HFFc6 (cell line): ENCODE results near the gene SEPTIN8. TPM values are rescaled to one million over a fixed set of nuclear protein-coding genes. Genes with fewer than 3 reads are reported as not detected.
A peak's percentile ranks its signal among the peaks of the same experiment; 100 is the strongest.

ENCODE experiments used
- DNase-seq: peaks from one replicate; pipeline ENCODE4 v3.0.0-alpha.2; 2018
- H3K27ac Mint-ChIP-seq: 2 replicates; pipeline ENCODE4 v1.8.0; 2020; ENCODE audit warnings: mild to moderate bottlenecking, mixed read lengths
- H3K27me3 Mint-ChIP-seq: 2 replicates; pipeline ENCODE4 v1.8.0; 2021; ENCODE audit warnings: mild to moderate bottlenecking, moderate library complexity, mixed read lengths; ENCODE audit not compliant: insufficient read depth
- H3K36me3 Mint-ChIP-seq: 2 replicates; pipeline ENCODE4 v1.8.0; 2021; ENCODE audit warnings: low read depth, mixed read lengths
- H3K4me1 Mint-ChIP-seq: 2 replicates; pipeline ENCODE4 v1.8.0; 2020; ENCODE audit warnings: low read depth, mixed read lengths
- H3K4me3 Mint-ChIP-seq: 2 replicates; pipeline ENCODE4 v1.8.0; 2020; ENCODE audit warnings: mild to moderate bottlenecking, moderate library complexity, mixed read lengths
- H3K9me3 Mint-ChIP-seq: 2 replicates; pipeline ENCODE4 v1.8.0; 2020; ENCODE audit warnings: mild to moderate bottlenecking, mixed read lengths
- total RNA-seq, 6 experiments: library from RNA; stranded (reverse); fragmentation: NEBNext Ultra II Directional; extraction: Animal tissue kit (Norgen Biotek cat#: 25700); gene quantifications; 2 replicates in 1 of 6; 3 replicates in 5 of 6; pipeline ENCODE4 v1.2.3, GENCODE V29; 2021
- TF ChIP-seq, protein P1 (sequence below): fragments of 200-600 bp; sonication (generic); IDR thresholded peaks from 2 replicates; pipeline ENCODE4 v1.5.0; 2021; ENCODE audit warnings: antibody characterized with exemption, mild to moderate bottlenecking

The SEPTIN8 gene
- total RNA-seq, 6 experiments from 2014 or later = 53.9 to 67.1 (median 59.2) TPM

GRCh38 chr5:132749506-132749905 lies 27.5 kb downstream of the SEPTIN8 start:
- Mint-ChIP-seq H3K9me3 (no peaks in the 10 kb centered on the region), H3K36me3 (no peaks in the 10 kb centered on the region), H3K27me3 (peaks cover 28% of the 10 kb centered on the region), H3K27ac (no peak overlapping the region), H3K4me1 (no peaks in the 10 kb centered on the region), H3K4me3 (no peak overlapping the region)
- TF ChIP-seq, protein P1, sequence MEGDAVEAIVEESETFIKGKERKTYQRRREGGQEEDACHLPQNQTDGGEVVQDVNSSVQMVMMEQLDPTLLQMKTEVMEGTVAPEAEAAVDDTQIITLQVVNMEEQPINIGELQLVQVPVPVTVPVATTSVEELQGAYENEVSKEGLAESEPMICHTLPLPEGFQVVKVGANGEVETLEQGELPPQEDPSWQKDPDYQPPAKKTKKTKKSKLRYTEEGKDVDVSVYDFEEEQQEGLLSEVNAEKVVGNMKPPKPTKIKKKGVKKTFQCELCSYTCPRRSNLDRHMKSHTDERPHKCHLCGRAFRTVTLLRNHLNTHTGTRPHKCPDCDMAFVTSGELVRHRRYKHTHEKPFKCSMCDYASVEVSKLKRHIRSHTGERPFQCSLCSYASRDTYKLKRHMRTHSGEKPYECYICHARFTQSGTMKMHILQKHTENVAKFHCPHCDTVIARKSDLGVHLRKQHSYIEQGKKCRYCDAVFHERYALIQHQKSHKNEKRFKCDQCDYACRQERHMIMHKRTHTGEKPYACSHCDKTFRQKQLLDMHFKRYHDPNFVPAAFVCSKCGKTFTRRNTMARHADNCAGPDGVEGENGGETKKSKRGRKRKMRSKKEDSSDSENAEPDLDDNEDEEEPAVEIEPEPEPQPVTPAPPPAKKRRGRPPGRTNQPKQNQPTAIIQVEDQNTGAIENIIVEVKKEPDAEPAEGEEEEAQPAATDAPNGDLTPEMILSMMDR = no peak
- DNase-seq = no peak

GRCh38 chr5:132748522-132749000 lies 28.5 kb downstream of the SEPTIN8 start:
- H3K4me1 Mint-ChIP-seq = no peaks in the 10 kb centered on the region
- no peaks in the 10 kb centered on the region for H3K9me3 Mint-ChIP-seq
- no peak overlapping the region for H3K27ac Mint-ChIP-seq
- H3K4me3 Mint-ChIP-seq = no peak overlapping the region
- peaks cover 28% of the 10 kb centered on the region for H3K27me3 Mint-ChIP-seq
- H3K36me3 Mint-ChIP-seq = no peaks in the 10 kb centered on the region
- TF ChIP-seq, protein P1 = no peak
- DNase-seq = no peak

- peaks cover 29% of the 10 kb centered on the region for H3K27me3 Mint-ChIP-seq
- H3K4me1 Mint-ChIP-seq = no peaks in the 10 kb centered on the region
- peaks cover 4% of the 10 kb centered on the region; the same call in 1 of the 2 replicates for H3K9me3 Mint-ChIP-seq
- TF ChIP-seq, protein P1 = no peak
- no peak overlapping the region for H3K4me3 Mint-ChIP-seq
- H3K27ac Mint-ChIP-seq = no peak overlapping the region
- no peak for DNase-seq
- no peaks in the 10 kb centered on the region for H3K36me3 Mint-ChIP-seq
These were observed 29.2 kb downstream of the SEPTIN8 start for GRCh38 chr5:132747616-132748440.

DNA sequence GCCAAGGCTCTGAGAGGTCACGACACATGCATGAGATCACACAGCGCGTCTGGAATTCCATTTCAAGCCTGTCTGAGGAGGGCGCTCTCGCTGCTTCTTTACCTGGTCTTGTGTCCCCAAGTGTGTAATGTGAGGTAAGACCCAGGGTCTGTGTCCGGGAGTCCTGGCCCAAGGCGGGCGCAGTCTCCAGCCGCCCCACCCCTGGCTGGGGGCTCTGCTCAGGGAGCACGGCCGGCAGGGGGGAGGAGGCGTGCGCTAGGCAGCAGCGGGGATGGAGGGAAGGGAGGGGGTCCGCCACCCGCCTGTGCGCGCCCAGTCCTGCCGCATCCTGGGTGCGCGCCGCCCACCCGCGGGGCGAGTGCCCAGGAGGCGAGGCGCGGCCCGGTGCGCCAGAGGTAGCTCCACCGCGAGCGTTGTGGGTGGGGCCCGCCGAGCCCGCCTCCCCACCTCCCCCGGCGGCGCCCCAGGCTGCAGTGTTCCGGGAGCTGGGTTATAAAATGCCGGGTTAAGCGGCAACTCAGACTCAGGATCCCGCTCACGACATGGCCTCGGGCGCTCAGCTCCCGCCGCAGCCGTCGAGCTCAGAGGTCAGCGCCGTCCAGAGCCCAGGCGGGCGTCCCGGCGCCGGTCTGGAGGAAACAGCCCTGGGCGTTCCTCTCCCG lies 30.0 kb downstream of the SEPTIN8 start, which contains the start of gene CCNI2:
TSS of gene CCNI2 (plus strand) at position 473 of the 662 bp plus-strand sequence. CDS start at position 543, 70 bp downstream.
- peaks cover 4% of the 10 kb centered on the region; the same call in 1 of the 2 replicates for H3K9me3 Mint-ChIP-seq
- H3K36me3 Mint-ChIP-seq = no peaks in the 10 kb centered on the region
- TF ChIP-seq, protein P1 = peak; percentile 2; the same call in 1 of the 2 replicates
- H3K27me3 Mint-ChIP-seq = peaks cover 26% of the 10 kb centered on the region
- no peaks in the 10 kb centered on the region for H3K4me1 Mint-ChIP-seq
- H3K27ac Mint-ChIP-seq = no peak within 1 kb of the TSS
- 0 out of 2 replicates have a peak within 1 kb of the TSS, but pooled peaks have one; percentile 22 for H3K4me3 Mint-ChIP-seq
- no peak for DNase-seq

DNA sequence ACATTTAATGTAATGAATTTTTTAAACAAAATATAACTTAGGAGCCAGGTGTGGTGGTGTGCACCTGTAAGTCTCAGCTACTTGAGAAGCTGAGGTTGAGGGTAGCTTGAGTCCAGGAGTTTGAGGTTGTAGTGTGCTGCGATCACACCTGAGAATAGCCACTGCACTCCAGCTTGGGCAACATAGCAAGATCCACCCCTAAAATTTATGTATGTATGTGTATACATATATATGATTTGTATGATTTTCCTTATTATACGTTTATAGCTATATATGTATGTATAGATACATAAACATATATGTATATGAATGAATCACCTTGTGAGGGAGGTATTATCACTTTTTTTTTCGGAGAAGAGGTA lies 30.5 kb downstream of the SEPTIN8 start:
- H3K36me3 Mint-ChIP-seq = no peaks in the 10 kb centered on the region
- no peaks in the 10 kb centered on the region for H3K4me1 Mint-ChIP-seq
- no peak overlapping the region for H3K27ac Mint-ChIP-seq
- TF ChIP-seq, protein P1 = no peak
- H3K27me3 Mint-ChIP-seq = peaks cover 26% of the 10 kb centered on the region
- H3K4me3 Mint-ChIP-seq = 0 out of 2 replicates have a peak overlapping the region, but pooled peaks have one; percentile 22
- no peak for DNase-seq
- H3K9me3 Mint-ChIP-seq = peaks cover 4% of the 10 kb centered on the region; the same call in 1 of the 2 replicates
